SK-N-SH (cell line): ENCODE measurements around the gene USP16. TPM values are rescaled to one million over a fixed set of nuclear protein-coding genes. Genes with fewer than 3 reads are reported as not detected.
A peak's percentile ranks its signal among the peaks of the same experiment; 100 is the strongest.

Experiments
- CTCF ChIA-PET: fragments of 300-600, 350-600 bp; formaldehyde crosslinking; extraction: SDS; loops from one replicate; lab custom pipeline; 2021; lab: Yijun Ruan, JAX
- POLR2A ChIA-PET: fragments of 350-600 bp; sonication (Branson Sonifier 250); formaldehyde crosslinking; extraction: SDS; loops from one replicate; lab custom pipeline; 2020; ENCODE audit warnings: antibody characterized with exemption, inconsistent platforms; lab: Yijun Ruan, JAX
- DNase-seq: peaks from one replicate; pipeline ENCODE4 v3.0.0; 2012
- H2AFZ ChIP-seq: fragments of 200-600 bp; sonication (generic); 2 replicates; pipeline ENCODE4 v1.8.1; 2016; ENCODE audit warnings: antibody characterized with exemption, mild to moderate bottlenecking, low read depth
- H3F3A ChIP-seq: fragments of 200-600 bp; sonication (generic); replicated peaks from 2 replicates; pipeline ENCODE3; 2016; ENCODE audit warnings: antibody characterized with exemption, mild to moderate bottlenecking; ENCODE audit not compliant: insufficient read depth
- H3K27ac ChIP-seq, 2 experiments: fragments of 200-500 bp in 1 of 2; fragments of 200-600 bp in 1 of 2; sonication (Bioruptor generic) in 1 of 2; sonication (generic), shearing (Covaris generic) in 1 of 2; 2 replicates each; pipeline versions ENCODE4 v1.5.1 to v1.6.1; 2014 to 2016; ENCODE audit warnings: low read depth in 2 of 2, inconsistent platforms in 1 of 2, low read length in 1 of 2, mild to moderate bottlenecking in 1 of 2, mixed read lengths in 1 of 2
- H3K27me3 ChIP-seq: fragments of 200-600 bp; sonication (generic), shearing (Covaris generic); 2 replicates; pipeline ENCODE4 v1.6.1; 2016; ENCODE audit warnings: mixed run types; ENCODE audit not compliant: insufficient read depth
- H3K36me3 ChIP-seq, 2 experiments: fragments of 200-500 bp in 1 of 2; fragments of 200-600 bp in 1 of 2; sonication (Bioruptor generic) in 1 of 2; sonication (generic) in 1 of 2; replicated peaks in 1 of 2; 2 replicates each; pipeline versions ENCODE3 to v1.5.1; 2014 to 2016; ENCODE audit warnings: low read length in 1 of 2, mild to moderate bottlenecking in 1 of 2; ENCODE audit not compliant: insufficient read depth in 2 of 2, control insufficient read depth in 1 of 2
- H3K4me1 ChIP-seq, 2 experiments: fragments of 200-500 bp in 1 of 2; fragments of 200-600 bp in 1 of 2; sonication (Bioruptor generic) in 1 of 2; sonication (generic), shearing (Covaris generic) in 1 of 2; 2 replicates each; pipeline versions ENCODE4 v1.5.1 to v1.6.1; 2014 to 2016; ENCODE audit warnings: low read depth in 1 of 2, low read length in 1 of 2, mixed run types in 1 of 2; ENCODE audit not compliant: insufficient read depth in 2 of 2, control insufficient read depth in 1 of 2
- H3K4me2 ChIP-seq: fragments of 200-600 bp; sonication (generic), shearing (Covaris generic); 2 replicates; pipeline ENCODE4 v1.6.1; 2017; ENCODE audit warnings: mixed run types
- H3K4me3 ChIP-seq, 2 experiments: fragments of 200-500 bp in 1 of 2; fragments of 200-600 bp in 1 of 2; sonication (Bioruptor generic) in 1 of 2; sonication (generic), shearing (Covaris generic) in 1 of 2; 2 replicates each; pipeline versions ENCODE4 v1.5.1 to v1.8.1; 2014 to 2016; ENCODE audit warnings: low read depth in 2 of 2, inconsistent platforms in 1 of 2, low read length in 1 of 2, mild to moderate bottlenecking in 1 of 2, mixed read lengths in 1 of 2, moderate library complexity in 1 of 2
- H3K79me2 ChIP-seq: fragments of 200-600 bp; sonication (generic); 2 replicates; pipeline ENCODE4 v1.8.1; 2017; ENCODE audit warnings: mild to moderate bottlenecking; ENCODE audit not compliant: insufficient read depth
- H3K9ac ChIP-seq: fragments of 200-600 bp; sonication (generic); 2 replicates; pipeline ENCODE4 v1.6.1; 2017; ENCODE audit warnings: mixed run types
- H3K9me2 ChIP-seq: fragments of 200-600 bp; sonication (generic); 2 replicates; pipeline ENCODE4 v1.6.1; 2017; ENCODE audit warnings: mixed run types
- H3K9me3 ChIP-seq: fragments of 200-600 bp; sonication (generic); 2 replicates; pipeline ENCODE4 v1.6.1; 2017; ENCODE audit warnings: mixed run types, mild to moderate bottlenecking, moderate library complexity
- H4K20me1 ChIP-seq: fragments of 200-600 bp; sonication (generic); 2 replicates; pipeline ENCODE4 v1.6.1; 2017; ENCODE audit warnings: mild to moderate bottlenecking, mixed run types; ENCODE audit not compliant: insufficient read depth
- CHD2 ChIP-seq: fragments of 150-350 bp; IDR thresholded peaks from 2 replicates; pipeline ENCODE4 v1.6.1; 2018; ENCODE audit warnings: low read length; ENCODE audit not compliant: partially characterized antibody
- ELF1 ChIP-seq: IDR thresholded peaks from 2 replicates; pipeline ENCODE4 v1.4.0; 2012
- EZH2phosphoT487 ChIP-seq: fragments of 200-600 bp; sonication (generic); IDR thresholded peaks from 2 replicates; pipeline ENCODE4 v1.6.1; 2017; ENCODE audit warnings: low read depth, mixed run types, mild to moderate bottlenecking, antibody characterized with exemption, moderate library complexity, borderline replicate concordance
- FOXM1 ChIP-seq: IDR thresholded peaks from 2 replicates; pipeline ENCODE4 v1.4.0; 2012; ENCODE audit warnings: low read depth, mild to moderate bottlenecking
- GABPA ChIP-seq: IDR thresholded peaks from 2 replicates; pipeline ENCODE4 v1.4.0; 2012; ENCODE audit warnings: low read depth, mild to moderate bottlenecking
- IRF3 ChIP-seq: fragments of 150-350 bp; IDR thresholded peaks from 2 replicates; pipeline ENCODE4 v1.6.1; 2016; ENCODE audit warnings: mild to moderate bottlenecking, low read depth, low read length
- NFIC ChIP-seq: IDR thresholded peaks from 2 replicates; pipeline ENCODE4 v1.4.0; 2012; ENCODE audit warnings: borderline replicate concordance
- NRF1 ChIP-seq: IDR thresholded peaks from 2 replicates; pipeline ENCODE4 v1.6.1; 2012; ENCODE audit warnings: low read depth, mild to moderate bottlenecking, low read length
- PBX3 ChIP-seq: IDR thresholded peaks from 2 replicates; pipeline ENCODE4; 2012
- REST ChIP-seq: IDR thresholded peaks from 2 replicates; pipeline ENCODE4 v1.6.1; 2012; ENCODE audit warnings: mild to moderate bottlenecking, low read depth, low read length, moderate library complexity
- RFX5 ChIP-seq: IDR thresholded peaks from 2 replicates; pipeline ENCODE4 v1.6.1; 2012; ENCODE audit warnings: mild to moderate bottlenecking, improper control_type of control experiment, low read length
- SMC3 ChIP-seq: IDR thresholded peaks from 2 replicates; pipeline ENCODE4 v1.6.1; 2012; ENCODE audit warnings: low read depth, low read length, improper control_type of control experiment
- TAF1 ChIP-seq: IDR thresholded peaks from 2 replicates; pipeline ENCODE4 v1.6.1; 2012; ENCODE audit warnings: low read depth, mild to moderate bottlenecking, low read length, moderate library complexity, borderline replicate concordance
- TEAD4 ChIP-seq: IDR thresholded peaks from 2 replicates; pipeline ENCODE4 v1.4.0; 2012; ENCODE audit warnings: mild to moderate bottlenecking, borderline replicate concordance; ENCODE audit not compliant: insufficient read depth
- YY1 ChIP-seq: IDR thresholded peaks from 2 replicates; pipeline ENCODE4 v1.4.0; 2012; ENCODE audit warnings: low read depth, mild to moderate bottlenecking
- WGBS: methylation state at CpG from one replicate; pipeline ENCODE4 v1.1.6; 2017; ENCODE audit warnings: low lambda C conversion rate; 5-methylcytosine and 5-hydroxymethylcytosine counted together
- polyA plus RNA-seq, 3 experiments: library from polyadenylated mRNA; depleted of rRNA; stranded (reverse); fragments of >200 nt; gene quantifications; 2 replicates each; pipeline ENCODE4 v1.2.3, GENCODE V29; 2012

USP16 gene
- polyA plus RNA-seq, 1 of the 3 experiments (the other 2 are of a cell fraction), result 9.2 TPM

- no peak for TF ChIP-seq PBX3
- no peak for TF ChIP-seq NRF1
- TF ChIP-seq RFX5, result no peak
- TF ChIP-seq GABPA, result no peak
- TF ChIP-seq IRF3, result no peak
- CTCF ChIA-PET, result no interaction called here
- no peak overlapping the region; the same call in 1 of the 2 replicates for H2AFZ ChIP-seq
- H3K79me2 ChIP-seq, result peaks cover 50% of the 10 kb centered on the region
- H4K20me1 ChIP-seq, result no peaks in the 10 kb centered on the region
- H3K9ac ChIP-seq, result no peak overlapping the region
- 89% methylated on average over 4 of the region's 4 CpGs for WGBS
- peaks cover 19% of the 10 kb centered on the region for H3F3A ChIP-seq
- H3K9me2 ChIP-seq, result no peaks in the 10 kb centered on the region
- H3K4me1 ChIP-seq, result peaks cover 6 to 17% of the 10 kb centered on the region in 2 experiments; a peak in 3 of 4 replicates
- H3K27ac ChIP-seq, result no peak overlapping the region
- POLR2A ChIA-PET, result interaction anchor here (4.7 kb wide), 1 partner anchor 20 kb away, joined by 55 read pairs; no protein-coding TSS in a partner anchor
- no peaks in the 10 kb centered on the region for H3K27me3 ChIP-seq
- no peaks in the 10 kb centered on the region for H3K36me3 ChIP-seq
- no peak for DNase-seq
- H3K4me3 ChIP-seq, result no peak overlapping the region
- no peak overlapping the region for H3K4me2 ChIP-seq
- no peaks in the 10 kb centered on the region for H3K9me3 ChIP-seq
Measured at GRCh38 chr21:29022166-29022565, 2.3 kb upstream of the USP16 start.

GRCh38 chr21:29025328-29025713 is 853 bp downstream of the USP16 start:
- Histone ChIP-seq H4K20me1 (no peaks in the 10 kb centered on the region), H3K79me2 (peaks cover 52% of the 10 kb centered on the region), H3K27ac (peak overlapping the region; percentile 66 to 97), H3K9me3 (no peaks in the 10 kb centered on the region), H2AFZ (no peak overlapping the region; the same call in 1 of the 2 replicates), H3K9me2 (no peaks in the 10 kb centered on the region), H3K27me3 (no peaks in the 10 kb centered on the region), H3F3A (peaks cover 18% of the 10 kb centered on the region), H3K4me1 (peaks cover 0 to 12% of the 10 kb centered on the region in 2 experiments; a peak in 3 of 4 replicates), H3K4me3 (peak overlapping the region; percentile 69 to 70), H3K4me2 (peak overlapping the region; percentile 79), H3K36me3 (peaks cover 10 to 18% of the 10 kb centered on the region in 2 experiments), H3K9ac (peak overlapping the region; percentile 90)
- ChIA-PET POLR2A (interaction anchor here (0.8 to 4.7 kb wide), 8 partner anchors 8 to 49 kb away, joined by 3 to 55 read pairs (median 7); partner anchors contain the start of genes CCT8 and LTN1), CTCF (interaction anchor here (1.0 kb wide), 2 partner anchors 23 to 65 kb away, joined by 3 to 4 read pairs; no protein-coding TSS in a partner anchor)
- 4% methylated on average over 6 of the region's 6 CpGs for WGBS
- TF ChIP-seq ELF1, result no peak
- TF ChIP-seq FOXM1, result no peak
- no peak for TF ChIP-seq GABPA
- TF ChIP-seq REST, result no peak
- no peak for TF ChIP-seq YY1
- TF ChIP-seq EZH2phosphoT487, result no peak
- TF ChIP-seq SMC3, result no peak
- TF ChIP-seq NRF1, result no peak
- TF ChIP-seq TEAD4, result no peak
- TF ChIP-seq NFIC, result no peak
- TF ChIP-seq IRF3, result no peak
- TF ChIP-seq CHD2, result no peak
- no peak for TF ChIP-seq TAF1
- TF ChIP-seq RFX5, result no peak
- DNase-seq, result no peak
